ENCODE data around the gene RUFY1.

- TF ChIP-seq EZH2 (optimal IDR thresholded peaks at IDR 0.05; ENCODE audit: low read depth, low read length): no peak
- TF ChIP-seq, protein P1, sequence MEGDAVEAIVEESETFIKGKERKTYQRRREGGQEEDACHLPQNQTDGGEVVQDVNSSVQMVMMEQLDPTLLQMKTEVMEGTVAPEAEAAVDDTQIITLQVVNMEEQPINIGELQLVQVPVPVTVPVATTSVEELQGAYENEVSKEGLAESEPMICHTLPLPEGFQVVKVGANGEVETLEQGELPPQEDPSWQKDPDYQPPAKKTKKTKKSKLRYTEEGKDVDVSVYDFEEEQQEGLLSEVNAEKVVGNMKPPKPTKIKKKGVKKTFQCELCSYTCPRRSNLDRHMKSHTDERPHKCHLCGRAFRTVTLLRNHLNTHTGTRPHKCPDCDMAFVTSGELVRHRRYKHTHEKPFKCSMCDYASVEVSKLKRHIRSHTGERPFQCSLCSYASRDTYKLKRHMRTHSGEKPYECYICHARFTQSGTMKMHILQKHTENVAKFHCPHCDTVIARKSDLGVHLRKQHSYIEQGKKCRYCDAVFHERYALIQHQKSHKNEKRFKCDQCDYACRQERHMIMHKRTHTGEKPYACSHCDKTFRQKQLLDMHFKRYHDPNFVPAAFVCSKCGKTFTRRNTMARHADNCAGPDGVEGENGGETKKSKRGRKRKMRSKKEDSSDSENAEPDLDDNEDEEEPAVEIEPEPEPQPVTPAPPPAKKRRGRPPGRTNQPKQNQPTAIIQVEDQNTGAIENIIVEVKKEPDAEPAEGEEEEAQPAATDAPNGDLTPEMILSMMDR (IDR thresholded peaks at IDR 0.05; ENCODE audit: low read length): no peak
Measured at GRCh38 chr5:179623003-179623905, 72.9 kb downstream of the RUFY1 start, which contains the start of gene HNRNPH1.
